Mesodermal cell (in vitro differentiated cells): Measurements from ENCODE around the gene ATPAF1.

Source experiments
- H3K27ac ChIP-seq: 2 replicates; pipeline ENCODE4 v1.7.0; 2013; ENCODE audit warnings: mild to moderate bottlenecking, low read depth, low read length, moderate library complexity; ENCODE audit not compliant: severe bottlenecking
- H3K36me3 ChIP-seq: 2 replicates; pipeline ENCODE4 v1.7.1; 2013; ENCODE audit warnings: mild to moderate bottlenecking, low read length, moderate library complexity; ENCODE audit not compliant: control insufficient read depth, insufficient read depth
- H3K4me1 ChIP-seq: one replicate; pipeline ENCODE4 v1.7.1; 2013; ENCODE audit warnings: mild to moderate bottlenecking, low read length; ENCODE audit not compliant: insufficient read depth, control insufficient read depth, poor library complexity, severe bottlenecking
- H3K4me3 ChIP-seq: 2 replicates; pipeline ENCODE4 v1.7.0; 2013; ENCODE audit warnings: low read length, control low read depth, mild to moderate bottlenecking; ENCODE audit not compliant: insufficient read depth, poor library complexity, severe bottlenecking; ENCODE audit errors: extremely low read depth
- H3K9me3 ChIP-seq: 2 replicates; pipeline ENCODE4 v1.7.1; 2013; ENCODE audit warnings: mild to moderate bottlenecking, low read length, moderate library complexity; ENCODE audit not compliant: control insufficient read depth
- WGBS, 2 experiments: methylation state at CpG; one replicate each; pipeline ENCODE4 v1.1.5; 2013; ENCODE audit warnings: missing lambda C conversion rate in 2 of 2; ENCODE audit not compliant: insufficient coverage in 2 of 2; 5-methylcytosine and 5-hydroxymethylcytosine counted together

The ATPAF1 gene

GRCh38 chr1:46635205-46635604 lies 33.0 kb downstream of the ATPAF1 start:
- Histone ChIP-seq H3K4me3 (no peak overlapping the region), H3K27ac (no peak overlapping the region), H3K9me3 (no peaks in the 10 kb centered on the region), H3K36me3 (peaks cover 43% of the 10 kb centered on the region), H3K4me1 (no peaks in the 10 kb centered on the region)
- 94 to 100% methylated on average over 1 to 2 of the region's 2 CpGs for WGBS, 2 experiments

GRCh38 chr1:46630719-46631118 lies 37.4 kb downstream of the ATPAF1 start:
- Histone ChIP-seq H3K27ac (no peak overlapping the region), H3K4me3 (no peak overlapping the region), H3K36me3 (peaks cover 39% of the 10 kb centered on the region), H3K9me3 (no peaks in the 10 kb centered on the region), H3K4me1 (no peaks in the 10 kb centered on the region)
- 100% methylated on average over 1 of the region's 2 CpGs; no CpG with 5 or more reads in 1 of the 2 experiments for WGBS, 2 experiments

GRCh38 chr1:46623743-46624644 lies 44.2 kb downstream of the ATPAF1 start:
- no peaks in the 10 kb centered on the region for H3K4me1 ChIP-seq
- no peak overlapping the region for H3K4me3 ChIP-seq
- H3K9me3 ChIP-seq = no peaks in the 10 kb centered on the region
- H3K27ac ChIP-seq = no peak overlapping the region
- H3K36me3 ChIP-seq = no peaks in the 10 kb centered on the region
- 81 to 95% methylated on average over 4 of the region's 4 CpGs for WGBS, 2 experiments

- 86 to 95% methylated on average over 2 to 3 of the region's 3 CpGs for WGBS, 2 experiments
- Histone ChIP-seq H3K4me1 (no peaks in the 10 kb centered on the region), H3K4me3 (no peak overlapping the region)
Observed at GRCh38 chr1:46622344-46622743, 45.8 kb downstream of the ATPAF1 start.

GRCh38 chr1:46621930-46622329 lies 46.2 kb downstream of the ATPAF1 start:
- Histone ChIP-seq H3K9me3 (no peaks in the 10 kb centered on the region), H3K36me3 (no peaks in the 10 kb centered on the region), H3K4me3 (no peak overlapping the region), H3K27ac (peak overlapping the region; percentile 19), H3K4me1 (no peaks in the 10 kb centered on the region)
- WGBS, 2 experiments = 75 to 87% methylated on average over 4 of the region's 7 CpGs

More at GRCh38 chr1:46622344-46622743, 45.8 kb downstream of the ATPAF1 start:
- no peaks in the 10 kb centered on the region for H3K36me3 ChIP-seq
- no peaks in the 10 kb centered on the region for H3K9me3 ChIP-seq
- peak overlapping the region; percentile 19 for H3K27ac ChIP-seq

- no peaks in the 10 kb centered on the region for H3K36me3 ChIP-seq
- no peaks in the 10 kb centered on the region for H3K4me1 ChIP-seq
- H3K9me3 ChIP-seq = no peaks in the 10 kb centered on the region
- 86 to 91% methylated on average over 5 of the region's 5 CpGs for WGBS, 2 experiments
- no peak overlapping the region for H3K4me3 ChIP-seq
- H3K27ac ChIP-seq = no peak overlapping the region
Observed at GRCh38 chr1:46619656-46620258, 48.4 kb downstream of the ATPAF1 start.

GRCh38 chr1:46618754-46619415 lies 49.3 kb downstream of the ATPAF1 start:
- no peak overlapping the region for H3K27ac ChIP-seq
- no peaks in the 10 kb centered on the region for H3K4me1 ChIP-seq
- H3K36me3 ChIP-seq = no peaks in the 10 kb centered on the region
- WGBS, 2 experiments = 80% methylated on average over 1 to 2 of the region's 4 CpGs
- H3K9me3 ChIP-seq = no peaks in the 10 kb centered on the region
- H3K4me3 ChIP-seq = no peak overlapping the region

- no peaks in the 10 kb centered on the region for H3K36me3 ChIP-seq
- no peaks in the 10 kb centered on the region for H3K9me3 ChIP-seq
- peaks cover 4% of the 10 kb centered on the region for H3K4me1 ChIP-seq
- H3K27ac ChIP-seq = no peak overlapping the region
- 100% methylated on average over 1 of the region's 3 CpGs for WGBS, 2 experiments
- H3K4me3 ChIP-seq = no peak overlapping the region
Observed at GRCh38 chr1:46617833-46618232, 50.3 kb downstream of the ATPAF1 start.

GRCh38 chr1:46617108-46617800 lies 50.9 kb downstream of the ATPAF1 start:
- Histone ChIP-seq H3K4me1 (peaks cover 4% of the 10 kb centered on the region), H3K9me3 (no peaks in the 10 kb centered on the region), H3K36me3 (no peaks in the 10 kb centered on the region), H3K27ac (no peak overlapping the region), H3K4me3 (peak overlapping the region; percentile 58)
- 56% methylated on average over 4 of the region's 10 CpGs; no CpG with 5 or more reads in 1 of the 2 experiments for WGBS, 2 experiments
